Measurements from ENCODE around the gene MAP3K14.

The MAP3K14 gene

GRCh38 chr17:45232514-45233422, 84.1 kb downstream of the MAP3K14 start:
- no peak for DNase-seq

- DNase-seq = no peak
Measured at GRCh38 chr17:45231481-45232116, 85.2 kb downstream of the MAP3K14 start.

- DNase-seq = peak in 1 of 2 experiments; percentile 76
Measured at GRCh38 chr17:45230787-45231480, 85.9 kb downstream of the MAP3K14 start.

GRCh38 chr17:45230410-45230786, 86.4 kb downstream of the MAP3K14 start:
- DNase-seq = no peak

- DNase-seq = no peak
Measured at GRCh38 chr17:45229681-45230409, 87.0 kb downstream of the MAP3K14 start.

- DNase-seq = no peak
Measured at GRCh38 chr17:45228763-45229539, 87.9 kb downstream of the MAP3K14 start.

- no peak for DNase-seq
Measured at GRCh38 chr17:45227926-45228762, 88.7 kb downstream of the MAP3K14 start.

- no peak for DNase-seq
Measured at GRCh38 chr17:45227101-45227925, 89.5 kb downstream of the MAP3K14 start.

- DNase-seq = no peak
Measured at GRCh38 chr17:45226576-45226975, 90.2 kb downstream of the MAP3K14 start.

GRCh38 chr17:45225964-45226530, 90.8 kb downstream of the MAP3K14 start:
- DNase-seq = no peak

GRCh38 chr17:45225051-45225700, 91.6 kb downstream of the MAP3K14 start:
- DNase-seq = no peak

GRCh38 chr17:45224671-45225050, 92.2 kb downstream of the MAP3K14 start:
- no peak for DNase-seq

GRCh38 chr17:45223539-45224528, 93.0 kb downstream of the MAP3K14 start:
- DNase-seq = no peak

GRCh38 chr17:45222996-45223538, 93.8 kb downstream of the MAP3K14 start:
- DNase-seq = no peak

- no peak for DNase-seq
Measured at GRCh38 chr17:45222289-45222995, 94.4 kb downstream of the MAP3K14 start.

GRCh38 chr17:45222014-45222288, 94.9 kb downstream of the MAP3K14 start:
- DNase-seq = no peak
